ENCODE data around the gene CFAP43.

GRCh38 chr10:104209575-104210198 is 22.5 kb downstream of the CFAP43 start:
- no peak for TF ChIP-seq POLR2AphosphoS5 (IDR thresholded peaks at IDR 0.05)
- TF ChIP-seq CTCF (IDR thresholded peaks at IDR 0.05), result peak; percentile 40 to 56 (median 56)

All from esophagus muscularis mucosa (tissue), 3 donors.